ENCODE data around the gene MICU1. TPM values are rescaled to one million over a fixed set of nuclear protein-coding genes. Genes with fewer than 3 reads are reported as not detected.
A peak's percentile ranks its signal among the peaks of the same experiment; 100 is the strongest.

Gene MICU1
- polyA plus RNA-seq, 1 of the 3 experiments (the other 2 are of a cell fraction): 24.6 TPM

- peaks cover 49% of the 10 kb centered on the region for H3K79me2 ChIP-seq (ENCODE audit: insufficient read depth)
- POLR2A ChIA-PET: interaction anchor here (0.7 kb wide), 1 partner anchor 68 kb away, joined by 3 read pairs; no protein-coding TSS in a partner anchor
- DNase-seq: no peak
- peaks cover 0 to 3% of the 10 kb centered on the region in 2 experiments for H3K36me3 ChIP-seq (replicated peaks in 1 of 2; ENCODE audit: control insufficient read depth in 1 of 2, insufficient read depth in 2 of 2, low read length in 1 of 2)
- 1% methylated on average over 10 of the region's 10 CpGs for WGBS (ENCODE audit: low lambda C conversion rate)
- CTCF ChIA-PET: interaction anchor here (0.8 to 1.1 kb wide), 3 partner anchors 9 to 261 kb away, joined by 3 to 6 read pairs (median 4); no protein-coding TSS in a partner anchor
- TF ChIP-seq FOXJ3 (CRISPR knock-in tag; IDR thresholded peaks at IDR 0.05) (no peak), SMC3 (IDR thresholded peaks at IDR 0.05; ENCODE audit: low read depth, low read length) (no peak), YY1 (IDR thresholded peaks at IDR 0.05; ENCODE audit: low read depth) (no peak; the same call in 1 of the 2 replicates), MXI1 (IDR thresholded peaks at IDR 0.05; ENCODE audit: low read depth, low read length) (no peak)
- no peaks in the 10 kb centered on the region for H4K20me1 ChIP-seq (ENCODE audit: insufficient read depth)
- H3K9me2 ChIP-seq: no peaks in the 10 kb centered on the region
- H3K4me1 ChIP-seq (ENCODE audit: control insufficient read depth in 1 of 2, insufficient read depth in 2 of 2, low read depth in 1 of 2, low read length in 1 of 2): peaks cover 0 to 5% of the 10 kb centered on the region in 2 experiments; a peak in 1 of 4 replicates
- H3K4me3 ChIP-seq (ENCODE audit: low read depth in 2 of 2, low read length in 1 of 2): peak overlapping the region; percentile 74 to 90
- H3K9ac ChIP-seq: peak overlapping the region; percentile 86
- H3K27ac ChIP-seq (ENCODE audit: low read depth in 2 of 2, low read length in 1 of 2): peak overlapping the region; percentile 67 to 68
- no peaks in the 10 kb centered on the region for H3K27me3 ChIP-seq (ENCODE audit: insufficient read depth)
- no peaks in the 10 kb centered on the region for H3F3A ChIP-seq (replicated peaks; ENCODE audit: insufficient read depth)
- H3K9me3 ChIP-seq: no peaks in the 10 kb centered on the region
- peak overlapping the region; percentile 86 for H3K4me2 ChIP-seq
- peak overlapping the region; percentile 96 for H2AFZ ChIP-seq (ENCODE audit: low read depth)
These were observed 637 bp downstream of the MICU1 start for GRCh38 chr10:72625276-72625607.

DNA sequence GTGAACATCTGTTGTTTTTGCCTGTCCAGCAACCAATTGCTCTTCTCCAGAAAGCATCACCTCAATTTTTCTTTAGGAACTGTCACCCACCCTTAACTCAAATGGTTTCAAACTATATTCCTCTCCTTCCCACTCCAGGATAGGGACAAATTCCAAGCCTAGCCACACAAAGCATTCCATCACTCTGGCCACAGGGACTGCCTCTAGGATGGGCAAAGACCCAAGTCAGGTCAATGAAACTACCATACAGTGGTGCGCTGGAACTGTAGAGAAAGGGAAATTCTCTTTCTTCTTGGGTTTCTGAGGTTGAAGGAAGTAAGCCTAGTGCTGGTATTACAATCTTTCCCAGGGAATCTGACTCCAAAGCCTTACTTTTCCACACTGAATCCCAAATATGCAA, 3.6 kb downstream of the MICU1 start:
- no peak for TF ChIP-seq REST (IDR thresholded peaks at IDR 0.05; ENCODE audit: low read depth, low read length)
- TF ChIP-seq RXRA (IDR thresholded peaks at IDR 0.05; ENCODE audit: borderline replicate concordance, low read depth): no peak
- TF ChIP-seq, protein P1, sequence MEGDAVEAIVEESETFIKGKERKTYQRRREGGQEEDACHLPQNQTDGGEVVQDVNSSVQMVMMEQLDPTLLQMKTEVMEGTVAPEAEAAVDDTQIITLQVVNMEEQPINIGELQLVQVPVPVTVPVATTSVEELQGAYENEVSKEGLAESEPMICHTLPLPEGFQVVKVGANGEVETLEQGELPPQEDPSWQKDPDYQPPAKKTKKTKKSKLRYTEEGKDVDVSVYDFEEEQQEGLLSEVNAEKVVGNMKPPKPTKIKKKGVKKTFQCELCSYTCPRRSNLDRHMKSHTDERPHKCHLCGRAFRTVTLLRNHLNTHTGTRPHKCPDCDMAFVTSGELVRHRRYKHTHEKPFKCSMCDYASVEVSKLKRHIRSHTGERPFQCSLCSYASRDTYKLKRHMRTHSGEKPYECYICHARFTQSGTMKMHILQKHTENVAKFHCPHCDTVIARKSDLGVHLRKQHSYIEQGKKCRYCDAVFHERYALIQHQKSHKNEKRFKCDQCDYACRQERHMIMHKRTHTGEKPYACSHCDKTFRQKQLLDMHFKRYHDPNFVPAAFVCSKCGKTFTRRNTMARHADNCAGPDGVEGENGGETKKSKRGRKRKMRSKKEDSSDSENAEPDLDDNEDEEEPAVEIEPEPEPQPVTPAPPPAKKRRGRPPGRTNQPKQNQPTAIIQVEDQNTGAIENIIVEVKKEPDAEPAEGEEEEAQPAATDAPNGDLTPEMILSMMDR (IDR thresholded peaks at IDR 0.05): no peak
- no peak for TF ChIP-seq TEAD4 (IDR thresholded peaks at IDR 0.05; ENCODE audit: borderline replicate concordance, insufficient read depth)
- TF ChIP-seq, protein P2, sequence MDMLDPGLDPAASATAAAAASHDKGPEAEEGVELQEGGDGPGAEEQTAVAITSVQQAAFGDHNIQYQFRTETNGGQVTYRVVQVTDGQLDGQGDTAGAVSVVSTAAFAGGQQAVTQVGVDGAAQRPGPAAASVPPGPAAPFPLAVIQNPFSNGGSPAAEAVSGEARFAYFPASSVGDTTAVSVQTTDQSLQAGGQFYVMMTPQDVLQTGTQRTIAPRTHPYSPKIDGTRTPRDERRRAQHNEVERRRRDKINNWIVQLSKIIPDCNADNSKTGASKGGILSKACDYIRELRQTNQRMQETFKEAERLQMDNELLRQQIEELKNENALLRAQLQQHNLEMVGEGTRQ (IDR thresholded peaks at IDR 0.05; ENCODE audit: borderline replicate concordance, low read depth, low read length): no peak
- TF ChIP-seq EZH2phosphoT487 (IDR thresholded peaks at IDR 0.05; ENCODE audit: borderline replicate concordance, low read depth): no peak
- TF ChIP-seq MXI1 (IDR thresholded peaks at IDR 0.05; ENCODE audit: low read depth, low read length): no peak
- TF ChIP-seq YY1 (IDR thresholded peaks at IDR 0.05; ENCODE audit: low read depth): no peak
- TF ChIP-seq EP300 (IDR thresholded peaks at IDR 0.05; ENCODE audit: borderline replicate concordance in 1 of 2, low read depth in 1 of 2, low read length in 1 of 2): no peak
- CTCF ChIA-PET: no interaction called here
- POLR2A ChIA-PET: no interaction called here

More for the DNA sequence above, 3.6 kb downstream of the MICU1 start:
- H2AFZ ChIP-seq (ENCODE audit: low read depth): no peak overlapping the region
- peaks cover 66% of the 10 kb centered on the region for H3K79me2 ChIP-seq (ENCODE audit: insufficient read depth)
- H3K9ac ChIP-seq: no peak overlapping the region
- H3F3A ChIP-seq (replicated peaks; ENCODE audit: insufficient read depth): no peaks in the 10 kb centered on the region
- H3K27ac ChIP-seq (ENCODE audit: low read depth in 2 of 2, low read length in 1 of 2): no peak overlapping the region
- H3K4me3 ChIP-seq (ENCODE audit: low read depth in 2 of 2, low read length in 1 of 2): no peak overlapping the region
- peaks cover 0 to 5% of the 10 kb centered on the region in 2 experiments for H3K36me3 ChIP-seq (replicated peaks in 1 of 2; ENCODE audit: control insufficient read depth in 1 of 2, insufficient read depth in 2 of 2, low read length in 1 of 2)
- H3K9me2 ChIP-seq: no peaks in the 10 kb centered on the region
- peaks cover 0 to 5% of the 10 kb centered on the region in 2 experiments; a peak in 2 of 4 replicates for H3K4me1 ChIP-seq (ENCODE audit: control insufficient read depth in 1 of 2, insufficient read depth in 2 of 2, low read depth in 1 of 2, low read length in 1 of 2)
- no peak for DNase-seq
- H3K27me3 ChIP-seq (ENCODE audit: insufficient read depth): no peaks in the 10 kb centered on the region
- WGBS (ENCODE audit: low lambda C conversion rate): 100% methylated on average over 1 of the region's 1 CpG
- no peaks in the 10 kb centered on the region for H3K9me3 ChIP-seq
- H4K20me1 ChIP-seq (ENCODE audit: insufficient read depth): no peaks in the 10 kb centered on the region
- no peak overlapping the region for H3K4me2 ChIP-seq
